Measurements from ENCODE around the gene F5. TPM values are rescaled to one million over a fixed set of nuclear protein-coding genes. Genes with fewer than 3 reads are reported as not detected.

F5 gene
- total and polyA plus RNA-seq, 2 experiments from 2014 or later, result 20.4 to 24.0 TPM

DNA sequence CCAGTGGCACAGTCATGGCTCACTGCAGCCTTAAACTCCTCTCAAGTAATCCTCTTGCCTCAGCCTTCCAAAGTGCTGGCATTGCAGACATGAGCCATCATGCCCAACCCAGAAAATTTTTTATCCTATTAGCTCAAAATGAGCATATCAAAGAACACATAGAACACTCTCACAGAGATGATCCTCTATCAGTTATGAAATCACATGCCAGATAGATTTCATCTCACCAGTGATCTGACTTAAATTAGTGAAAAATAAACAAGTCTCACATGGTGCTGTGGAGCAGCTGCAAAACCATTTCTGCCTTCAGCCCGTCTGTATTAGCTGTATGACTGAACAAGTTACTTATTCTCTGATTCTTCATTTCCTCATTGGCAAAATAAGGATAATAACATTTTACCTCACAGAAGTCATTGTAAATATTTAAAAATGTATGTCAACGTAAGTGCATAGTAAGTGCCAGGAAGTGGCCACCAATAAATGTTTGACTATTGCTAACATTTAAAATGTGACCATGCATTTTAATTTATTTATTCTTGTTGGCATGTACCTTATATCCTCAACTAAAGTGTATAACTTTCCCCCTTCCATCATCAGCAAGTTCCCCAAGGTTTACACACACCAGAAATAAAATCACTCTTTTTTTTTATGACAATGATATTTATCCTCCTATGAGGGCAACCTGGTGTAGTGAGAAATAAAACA is 71.6 kb downstream of the F5 start:
- Histone ChIP-seq H3K4me2 (no peak overlapping the region), H3K36me3 (replicated peaks; ENCODE audit: insufficient read depth, low read depth) (no peaks in the 10 kb centered on the region), H3K27me3 (no peaks in the 10 kb centered on the region), H3K79me2 (no peaks in the 10 kb centered on the region), H3K9me3 (ENCODE audit: low read depth) (no peaks in the 10 kb centered on the region), H3K4me3 (no peak overlapping the region), H3K27ac (no peak overlapping the region), H2AFZ (no peak overlapping the region), H3K4me1 (ENCODE audit: insufficient read depth) (peaks cover 5% of the 10 kb centered on the region), H4K20me1 (ENCODE audit: insufficient read depth, poor library complexity, severe bottlenecking) (no peaks in the 10 kb centered on the region), H3K9me2 (replicated peaks; ENCODE audit: insufficient read depth) (no peaks in the 10 kb centered on the region)
- DNase-seq (ENCODE audit: low spot score), result no peak
- WGBS (ENCODE audit: low lambda C conversion rate, missing lambda C conversion rate), result 55% methylated on average over 2 of the region's 2 CpGs
- TF ChIP-seq EZH2phosphoT487 (IDR thresholded peaks at IDR 0.05; ENCODE audit: low read depth, severe bottlenecking, unreplicated experiment) (no peak), EZH2 (IDR thresholded peaks at IDR 0.05; ENCODE audit: borderline replicate concordance) (no peak)
- TF ChIP-seq, protein P1, sequence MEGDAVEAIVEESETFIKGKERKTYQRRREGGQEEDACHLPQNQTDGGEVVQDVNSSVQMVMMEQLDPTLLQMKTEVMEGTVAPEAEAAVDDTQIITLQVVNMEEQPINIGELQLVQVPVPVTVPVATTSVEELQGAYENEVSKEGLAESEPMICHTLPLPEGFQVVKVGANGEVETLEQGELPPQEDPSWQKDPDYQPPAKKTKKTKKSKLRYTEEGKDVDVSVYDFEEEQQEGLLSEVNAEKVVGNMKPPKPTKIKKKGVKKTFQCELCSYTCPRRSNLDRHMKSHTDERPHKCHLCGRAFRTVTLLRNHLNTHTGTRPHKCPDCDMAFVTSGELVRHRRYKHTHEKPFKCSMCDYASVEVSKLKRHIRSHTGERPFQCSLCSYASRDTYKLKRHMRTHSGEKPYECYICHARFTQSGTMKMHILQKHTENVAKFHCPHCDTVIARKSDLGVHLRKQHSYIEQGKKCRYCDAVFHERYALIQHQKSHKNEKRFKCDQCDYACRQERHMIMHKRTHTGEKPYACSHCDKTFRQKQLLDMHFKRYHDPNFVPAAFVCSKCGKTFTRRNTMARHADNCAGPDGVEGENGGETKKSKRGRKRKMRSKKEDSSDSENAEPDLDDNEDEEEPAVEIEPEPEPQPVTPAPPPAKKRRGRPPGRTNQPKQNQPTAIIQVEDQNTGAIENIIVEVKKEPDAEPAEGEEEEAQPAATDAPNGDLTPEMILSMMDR (IDR thresholded peaks at IDR 0.05; ENCODE audit: poor library complexity), result no peak

DNA sequence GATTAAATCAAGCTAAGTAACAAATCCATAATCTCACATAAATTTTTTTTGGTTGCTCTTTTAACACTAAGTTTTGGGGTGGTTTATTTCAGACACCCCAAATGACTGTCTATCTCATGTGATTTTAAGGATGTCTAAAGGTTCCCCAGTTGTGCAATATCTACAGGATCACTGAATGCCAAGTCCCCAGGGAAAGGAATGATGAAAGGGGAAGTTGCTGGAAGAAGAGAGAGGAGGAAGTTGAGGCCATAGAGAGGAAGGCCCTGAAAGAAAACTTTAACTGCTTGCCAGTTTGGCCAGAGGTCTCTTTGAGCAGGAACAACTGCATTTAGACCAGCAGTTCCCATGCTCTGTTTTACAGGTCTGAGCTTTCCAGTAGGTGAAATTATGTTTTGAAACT is 73.1 kb downstream of the F5 start:
- Histone ChIP-seq H3K27ac (no peak overlapping the region), H3K4me1 (ENCODE audit: insufficient read depth) (peaks cover 12% of the 10 kb centered on the region)

DNA sequence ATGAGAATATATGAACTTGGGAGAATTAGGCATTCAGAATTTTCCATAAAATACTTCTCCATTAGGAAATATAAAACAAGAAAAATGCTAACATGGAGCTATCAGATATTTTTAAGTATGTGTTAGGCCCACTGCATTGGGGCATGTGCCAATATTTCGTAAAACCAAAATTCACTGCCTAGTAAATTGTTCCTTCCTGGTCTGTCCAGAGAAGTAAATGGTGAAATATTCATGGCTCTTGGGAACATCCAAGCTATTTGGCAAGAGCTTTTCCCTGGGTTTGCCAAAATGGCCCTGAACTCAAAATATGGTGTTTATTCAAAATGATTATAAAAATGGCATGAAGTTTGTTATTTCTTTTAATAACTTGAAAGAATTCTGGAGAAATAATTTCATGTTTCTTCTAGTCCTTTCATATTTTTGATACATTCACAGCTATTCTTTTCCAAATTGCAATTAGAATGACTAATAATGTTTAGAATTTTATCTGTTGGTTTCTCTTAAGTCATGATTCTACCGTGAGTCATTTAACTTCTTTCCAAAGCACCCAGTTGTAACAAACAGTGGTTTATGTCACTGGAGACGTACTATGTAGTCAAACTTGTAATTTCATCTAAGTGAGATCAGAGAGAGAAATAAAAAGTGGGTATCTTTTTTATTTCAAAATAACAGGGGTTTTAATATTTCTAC is 74.8 kb downstream of the F5 start:
- H3K4me1 ChIP-seq (ENCODE audit: insufficient read depth), result peaks cover 12% of the 10 kb centered on the region
- H3K27ac ChIP-seq, result no peak overlapping the region
- H3K27me3 ChIP-seq, result no peaks in the 10 kb centered on the region
- DNase-seq (ENCODE audit: low spot score), result no peak
- TF ChIP-seq EZH2phosphoT487 (IDR thresholded peaks at IDR 0.05; ENCODE audit: low read depth, severe bottlenecking, unreplicated experiment) (no peak), EZH2 (IDR thresholded peaks at IDR 0.05; ENCODE audit: borderline replicate concordance) (no peak)
- TF ChIP-seq, protein P1 (IDR thresholded peaks at IDR 0.05; ENCODE audit: poor library complexity), result no peak
- 81% methylated on average over 3 of the region's 3 CpGs for WGBS (ENCODE audit: low lambda C conversion rate, missing lambda C conversion rate)
- no peaks in the 10 kb centered on the region for H3K79me2 ChIP-seq
- H4K20me1 ChIP-seq (ENCODE audit: insufficient read depth, poor library complexity, severe bottlenecking), result no peaks in the 10 kb centered on the region
- no peaks in the 10 kb centered on the region for H3K9me2 ChIP-seq (replicated peaks; ENCODE audit: insufficient read depth)
- H2AFZ ChIP-seq, result no peak overlapping the region
- no peaks in the 10 kb centered on the region for H3K36me3 ChIP-seq (replicated peaks; ENCODE audit: insufficient read depth, low read depth)
- no peaks in the 10 kb centered on the region for H3K9me3 ChIP-seq (ENCODE audit: low read depth)
- H3K4me2 ChIP-seq, result no peak overlapping the region
- H3K4me3 ChIP-seq, result no peak overlapping the region

More for the DNA sequence above, 73.1 kb downstream of the F5 start:
- TF ChIP-seq, protein P1 (IDR thresholded peaks at IDR 0.05; ENCODE audit: poor library complexity), result no peak
- TF ChIP-seq EZH2 (IDR thresholded peaks at IDR 0.05; ENCODE audit: borderline replicate concordance) (no peak), EZH2phosphoT487 (IDR thresholded peaks at IDR 0.05; ENCODE audit: low read depth, severe bottlenecking, unreplicated experiment) (no peak)
- H3K9me3 ChIP-seq (ENCODE audit: low read depth), result no peaks in the 10 kb centered on the region
- no peaks in the 10 kb centered on the region for H3K36me3 ChIP-seq (replicated peaks; ENCODE audit: insufficient read depth, low read depth)
- H3K4me2 ChIP-seq, result no peak overlapping the region
- H3K27me3 ChIP-seq, result no peaks in the 10 kb centered on the region
- DNase-seq (ENCODE audit: low spot score), result no peak
- no peaks in the 10 kb centered on the region for H3K9me2 ChIP-seq (replicated peaks; ENCODE audit: insufficient read depth)
- H4K20me1 ChIP-seq (ENCODE audit: insufficient read depth, poor library complexity, severe bottlenecking), result no peaks in the 10 kb centered on the region
- no peak overlapping the region for H3K4me3 ChIP-seq
- H3K79me2 ChIP-seq, result no peaks in the 10 kb centered on the region
- H2AFZ ChIP-seq, result no peak overlapping the region

Data from hepatocyte (in vitro differentiated cells).